ENCODE data around the gene GDNF. TPM values are rescaled to one million over a fixed set of nuclear protein-coding genes. Genes with fewer than 3 reads are reported as not detected.
A peak's percentile ranks its signal among the peaks of the same experiment; 100 is the strongest.
"Not testable (repeated sequence)": the region's sequence is repeated elsewhere in the genome, so short reads cannot be mapped to it uniquely, and the experiment has no call there.

Gene GDNF
- total RNA-seq, 1 donor from 2014 or later = not detected

DNA sequence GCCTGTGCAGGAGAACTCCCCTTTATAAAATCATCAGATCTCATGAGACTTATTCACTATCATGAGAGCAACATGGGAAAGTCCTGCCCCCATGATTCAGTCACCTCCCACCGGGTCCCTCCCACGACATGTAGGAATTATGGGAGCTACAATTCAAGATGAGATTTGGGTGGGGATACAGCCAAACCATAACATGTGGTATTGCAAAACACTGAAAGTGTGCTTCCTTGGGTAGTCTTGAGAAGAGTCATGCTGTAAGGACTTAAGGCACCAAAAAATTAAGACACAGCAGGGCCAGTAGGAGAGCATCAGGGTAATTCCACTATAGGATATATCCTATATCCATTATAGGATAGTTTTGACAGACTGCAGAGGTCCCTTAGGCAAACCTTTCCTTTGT is 29.4 kb upstream of the GDNF start:
- H3K27ac Mint-ChIP-seq = no peak overlapping the region
- no peak for ATAC-seq (ENCODE audit: low read depth)

DNA sequence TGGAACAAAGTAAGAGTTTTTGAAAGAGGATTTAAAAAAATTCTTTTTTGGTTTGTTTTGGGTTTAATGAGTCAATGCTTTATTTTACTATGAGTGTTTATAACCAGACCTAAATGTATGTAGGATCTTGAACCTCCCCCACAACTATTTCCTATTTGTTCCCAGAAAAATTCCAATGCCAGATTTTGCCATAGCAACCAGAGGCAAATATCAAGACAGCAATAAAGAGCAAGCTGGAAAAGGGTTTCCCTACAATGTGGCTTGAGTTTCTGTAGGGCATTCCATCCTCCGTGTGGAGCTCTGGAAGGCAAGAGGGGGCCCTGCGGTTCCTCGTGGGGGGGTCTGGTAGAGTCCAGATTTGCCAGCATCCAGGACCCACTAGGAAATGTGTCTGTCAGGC is 27.8 kb upstream of the GDNF start:
- intact Hi-C loops (cut with micrococcal nuclease) = no loop called here
- TF ChIP-seq, protein P1, sequence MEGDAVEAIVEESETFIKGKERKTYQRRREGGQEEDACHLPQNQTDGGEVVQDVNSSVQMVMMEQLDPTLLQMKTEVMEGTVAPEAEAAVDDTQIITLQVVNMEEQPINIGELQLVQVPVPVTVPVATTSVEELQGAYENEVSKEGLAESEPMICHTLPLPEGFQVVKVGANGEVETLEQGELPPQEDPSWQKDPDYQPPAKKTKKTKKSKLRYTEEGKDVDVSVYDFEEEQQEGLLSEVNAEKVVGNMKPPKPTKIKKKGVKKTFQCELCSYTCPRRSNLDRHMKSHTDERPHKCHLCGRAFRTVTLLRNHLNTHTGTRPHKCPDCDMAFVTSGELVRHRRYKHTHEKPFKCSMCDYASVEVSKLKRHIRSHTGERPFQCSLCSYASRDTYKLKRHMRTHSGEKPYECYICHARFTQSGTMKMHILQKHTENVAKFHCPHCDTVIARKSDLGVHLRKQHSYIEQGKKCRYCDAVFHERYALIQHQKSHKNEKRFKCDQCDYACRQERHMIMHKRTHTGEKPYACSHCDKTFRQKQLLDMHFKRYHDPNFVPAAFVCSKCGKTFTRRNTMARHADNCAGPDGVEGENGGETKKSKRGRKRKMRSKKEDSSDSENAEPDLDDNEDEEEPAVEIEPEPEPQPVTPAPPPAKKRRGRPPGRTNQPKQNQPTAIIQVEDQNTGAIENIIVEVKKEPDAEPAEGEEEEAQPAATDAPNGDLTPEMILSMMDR (IDR thresholded peaks at IDR 0.05) = no peak
- Mint-ChIP-seq H3K27me3 (peaks cover 7% of the 10 kb centered on the region), H3K4me1 (no peaks in the 10 kb centered on the region), H3K9me3 (no peaks in the 10 kb centered on the region), H3K36me3 (ENCODE audit: low read depth) (no peaks in the 10 kb centered on the region), H3K4me3 (no peak overlapping the region), H3K27ac (no peak overlapping the region)
- ChIA-PET CTCF (no interaction called here), POLR2A (no interaction called here)
- ATAC-seq (ENCODE audit: low read depth) (no peak), DNase-seq (no peak)

More for the DNA sequence above, 29.4 kb upstream of the GDNF start:
- H3K27me3 Mint-ChIP-seq = peaks cover 3% of the 10 kb centered on the region
- H3K36me3 Mint-ChIP-seq (ENCODE audit: low read depth) = no peaks in the 10 kb centered on the region
- TF ChIP-seq, protein P1 (IDR thresholded peaks at IDR 0.05) = no peak
- intact Hi-C loops (cut with micrococcal nuclease) = no loop called here
- no peak for DNase-seq
- H3K4me3 Mint-ChIP-seq = no peak overlapping the region
- CTCF ChIA-PET = no interaction called here
- no peaks in the 10 kb centered on the region for H3K9me3 Mint-ChIP-seq
- POLR2A ChIA-PET = no interaction called here
- H3K4me1 Mint-ChIP-seq = no peaks in the 10 kb centered on the region

DNA sequence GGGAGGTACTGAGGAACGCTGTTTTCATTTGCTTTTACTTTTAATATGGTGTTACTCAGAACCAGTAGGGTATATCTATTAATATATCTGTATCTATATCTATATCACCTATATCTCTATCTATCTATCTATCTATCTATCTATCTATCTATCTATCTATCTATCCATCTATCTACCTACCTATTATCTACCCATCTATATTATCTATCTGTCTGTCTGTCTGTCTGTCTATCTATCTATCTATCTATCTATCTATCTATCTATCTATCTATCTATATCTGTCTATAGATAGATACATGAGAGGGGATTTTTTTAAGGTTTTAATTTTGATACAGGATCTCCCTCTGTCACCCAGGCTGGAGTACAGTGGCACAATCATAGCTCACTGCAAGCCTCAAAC is 23.1 kb upstream of the GDNF start:
- intact Hi-C loops (cut with micrococcal nuclease); H3K27me3 Mint-ChIP-seq; POLR2A ChIA-PET; H3K36me3 Mint-ChIP-seq (ENCODE audit: low read depth); H3K9me3 Mint-ChIP-seq; CTCF ChIA-PET; DNase-seq; H3K4me3 Mint-ChIP-seq; H3K4me1 Mint-ChIP-seq; ATAC-seq (ENCODE audit: low read depth); H3K27ac Mint-ChIP-seq: not testable (repeated sequence)

DNA sequence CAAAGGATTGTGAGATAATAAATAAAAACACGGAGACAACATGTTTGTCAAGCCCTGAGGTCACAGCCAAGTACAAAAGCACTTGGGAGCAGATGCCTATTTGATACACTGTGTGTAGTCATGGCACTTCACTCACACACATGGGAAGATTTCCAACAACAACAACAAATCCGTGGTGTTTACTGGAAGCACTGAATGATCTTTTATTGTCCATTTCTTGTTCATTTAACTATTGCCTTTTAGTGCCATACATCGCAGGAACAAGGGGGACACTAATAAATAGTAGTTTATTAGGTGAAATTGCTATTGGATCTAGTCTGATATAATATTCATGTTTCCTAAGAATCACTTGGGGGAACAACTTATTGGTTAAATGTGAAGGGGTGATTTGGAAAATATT is 20.4 kb upstream of the GDNF start:
- Mint-ChIP-seq H3K27me3 (peaks cover 7% of the 10 kb centered on the region), H3K9me3 (peaks cover 2% of the 10 kb centered on the region), H3K36me3 (ENCODE audit: low read depth) (no peaks in the 10 kb centered on the region), H3K4me1 (peaks cover 7% of the 10 kb centered on the region), H3K4me3 (no peak overlapping the region), H3K27ac (no peak overlapping the region)
- intact Hi-C loops (cut with micrococcal nuclease) = no loop called here
- TF ChIP-seq, protein P1 (IDR thresholded peaks at IDR 0.05) = no peak
- DNase-seq (no peak), ATAC-seq (ENCODE audit: low read depth) (no peak)
- ChIA-PET POLR2A (no interaction called here), CTCF (no interaction called here)

DNA sequence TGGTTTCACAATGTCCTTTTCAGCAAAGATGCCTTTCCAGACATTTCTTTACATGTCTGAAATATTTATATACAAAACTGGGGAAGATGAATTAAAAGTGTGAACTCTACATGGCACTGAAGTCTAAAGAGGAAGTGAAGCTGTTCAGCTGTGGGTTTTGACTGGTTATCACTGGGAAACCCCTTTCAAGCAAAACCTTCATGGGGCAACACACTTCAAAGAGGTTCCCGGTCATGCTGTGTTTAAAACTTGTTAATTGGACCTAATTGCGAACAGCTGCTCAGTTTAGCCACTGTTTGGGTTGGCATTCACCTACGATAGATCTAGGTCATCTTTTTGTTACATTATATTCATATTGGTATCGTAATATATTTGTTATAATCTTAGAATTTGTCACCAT is 20.0 kb upstream of the GDNF start:
- Mint-ChIP-seq H3K27ac (no peak overlapping the region), H3K4me3 (no peak overlapping the region), H3K27me3 (peaks cover 7% of the 10 kb centered on the region), H3K4me1 (peaks cover 7% of the 10 kb centered on the region), H3K36me3 (ENCODE audit: low read depth) (no peaks in the 10 kb centered on the region), H3K9me3 (peaks cover 5% of the 10 kb centered on the region)
- intact Hi-C loops (cut with micrococcal nuclease) = no loop called here
- CTCF ChIA-PET = no interaction called here
- TF ChIP-seq, protein P1 (IDR thresholded peaks at IDR 0.05) = no peak
- ATAC-seq (ENCODE audit: low read depth) (peak; percentile 50), DNase-seq (no peak)
- POLR2A ChIA-PET = no interaction called here

DNA sequence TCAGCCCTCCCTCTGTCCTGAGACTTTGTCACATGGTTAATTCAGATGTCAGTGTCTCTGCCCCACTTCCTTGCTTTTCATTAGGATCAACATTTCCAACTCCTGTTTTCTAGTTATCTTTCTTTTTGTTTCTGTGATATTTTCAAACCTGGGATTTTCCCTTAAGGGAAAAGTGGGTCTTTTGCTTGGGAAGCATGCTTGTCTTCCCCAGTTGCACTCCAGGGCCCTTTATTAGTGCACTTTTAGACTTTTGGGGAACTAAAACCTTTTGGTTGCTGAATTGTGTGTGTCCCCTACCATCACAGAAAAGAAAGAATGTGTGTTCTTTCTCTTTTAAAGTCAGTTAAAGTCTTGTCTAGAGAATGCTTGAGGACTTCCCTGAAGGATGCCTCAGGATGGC is 18.4 kb upstream of the GDNF start:
- Mint-ChIP-seq H3K4me3 (no peak overlapping the region), H3K27me3 (peaks cover 2% of the 10 kb centered on the region), H3K36me3 (ENCODE audit: low read depth) (no peaks in the 10 kb centered on the region), H3K9me3 (peaks cover 9% of the 10 kb centered on the region), H3K4me1 (peaks cover 7% of the 10 kb centered on the region), H3K27ac (no peak overlapping the region)
- no peak for ATAC-seq (ENCODE audit: low read depth)
- ChIA-PET CTCF (no interaction called here), POLR2A (no interaction called here)
- intact Hi-C loops (cut with micrococcal nuclease) = no loop called here
- TF ChIP-seq, protein P1 (IDR thresholded peaks at IDR 0.05) = no peak
- no peak for DNase-seq

Measured in activated B cell treated with CpG ODN at 0.5 μM for 24 hours (primary cell).